Measurements from ENCODE around the gene TAF4B.

TAF4B gene

DNA sequence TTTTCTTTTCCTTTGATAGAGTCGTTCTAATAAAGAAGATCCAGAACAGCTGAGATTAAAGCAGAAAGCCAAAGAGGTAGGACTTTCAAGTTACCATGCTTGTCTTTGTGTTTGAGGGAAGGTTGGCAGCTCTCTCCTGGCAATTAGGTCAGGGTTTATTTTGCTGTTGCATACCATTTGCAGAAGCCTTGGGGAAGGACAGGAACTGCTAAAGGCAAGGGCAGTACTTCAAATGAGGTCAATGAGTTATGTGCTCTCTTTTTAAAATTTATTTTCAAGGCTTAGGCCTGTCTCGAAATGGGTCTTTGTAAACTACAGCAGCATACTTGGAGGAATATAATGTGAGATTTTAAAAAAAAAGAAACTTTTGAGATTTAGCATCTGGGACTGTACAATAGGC, 108.9 kb downstream of the TAF4B start:
- TF ChIP-seq EGR1 (IDR thresholded peaks at IDR 0.05) (no peak), CEBPB (IDR thresholded peaks at IDR 0.05) (no peak), TCF12 (IDR thresholded peaks at IDR 0.05; ENCODE audit: low read depth) (no peak), EP300 (IDR thresholded peaks at IDR 0.05; ENCODE audit: borderline replicate concordance) (no peak), CREB1 (IDR thresholded peaks at IDR 0.05; ENCODE audit: low read depth) (no peak), TAF1 (IDR thresholded peaks at IDR 0.05; ENCODE audit: low read depth) (no peak), FOXM1 (IDR thresholded peaks at IDR 0.05; ENCODE audit: borderline replicate concordance, low read depth) (no peak), NFIC (IDR thresholded peaks at IDR 0.05) (no peak), ZBTB7A (IDR thresholded peaks at IDR 0.05; ENCODE audit: low read depth) (no peak), RAD21 (IDR thresholded peaks at IDR 0.05; ENCODE audit: low read depth) (no peak), YY1 (IDR thresholded peaks at IDR 0.05; ENCODE audit: low read depth) (no peak)
- TF ChIP-seq, protein P1, sequence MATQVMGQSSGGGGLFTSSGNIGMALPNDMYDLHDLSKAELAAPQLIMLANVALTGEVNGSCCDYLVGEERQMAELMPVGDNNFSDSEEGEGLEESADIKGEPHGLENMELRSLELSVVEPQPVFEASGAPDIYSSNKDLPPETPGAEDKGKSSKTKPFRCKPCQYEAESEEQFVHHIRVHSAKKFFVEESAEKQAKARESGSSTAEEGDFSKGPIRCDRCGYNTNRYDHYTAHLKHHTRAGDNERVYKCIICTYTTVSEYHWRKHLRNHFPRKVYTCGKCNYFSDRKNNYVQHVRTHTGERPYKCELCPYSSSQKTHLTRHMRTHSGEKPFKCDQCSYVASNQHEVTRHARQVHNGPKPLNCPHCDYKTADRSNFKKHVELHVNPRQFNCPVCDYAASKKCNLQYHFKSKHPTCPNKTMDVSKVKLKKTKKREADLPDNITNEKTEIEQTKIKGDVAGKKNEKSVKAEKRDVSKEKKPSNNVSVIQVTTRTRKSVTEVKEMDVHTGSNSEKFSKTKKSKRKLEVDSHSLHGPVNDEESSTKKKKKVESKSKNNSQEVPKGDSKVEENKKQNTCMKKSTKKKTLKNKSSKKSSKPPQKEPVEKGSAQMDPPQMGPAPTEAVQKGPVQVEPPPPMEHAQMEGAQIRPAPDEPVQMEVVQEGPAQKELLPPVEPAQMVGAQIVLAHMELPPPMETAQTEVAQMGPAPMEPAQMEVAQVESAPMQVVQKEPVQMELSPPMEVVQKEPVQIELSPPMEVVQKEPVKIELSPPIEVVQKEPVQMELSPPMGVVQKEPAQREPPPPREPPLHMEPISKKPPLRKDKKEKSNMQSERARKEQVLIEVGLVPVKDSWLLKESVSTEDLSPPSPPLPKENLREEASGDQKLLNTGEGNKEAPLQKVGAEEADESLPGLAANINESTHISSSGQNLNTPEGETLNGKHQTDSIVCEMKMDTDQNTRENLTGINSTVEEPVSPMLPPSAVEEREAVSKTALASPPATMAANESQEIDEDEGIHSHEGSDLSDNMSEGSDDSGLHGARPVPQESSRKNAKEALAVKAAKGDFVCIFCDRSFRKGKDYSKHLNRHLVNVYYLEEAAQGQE (IDR thresholded peaks at IDR 0.05; ENCODE audit: low read depth), result no peak
- TF ChIP-seq, protein P2, sequence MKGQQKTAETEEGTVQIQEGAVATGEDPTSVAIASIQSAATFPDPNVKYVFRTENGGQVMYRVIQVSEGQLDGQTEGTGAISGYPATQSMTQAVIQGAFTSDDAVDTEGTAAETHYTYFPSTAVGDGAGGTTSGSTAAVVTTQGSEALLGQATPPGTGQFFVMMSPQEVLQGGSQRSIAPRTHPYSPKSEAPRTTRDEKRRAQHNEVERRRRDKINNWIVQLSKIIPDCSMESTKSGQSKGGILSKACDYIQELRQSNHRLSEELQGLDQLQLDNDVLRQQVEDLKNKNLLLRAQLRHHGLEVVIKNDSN (IDR thresholded peaks at IDR 0.05), result no peak
- TF ChIP-seq, protein P3, sequence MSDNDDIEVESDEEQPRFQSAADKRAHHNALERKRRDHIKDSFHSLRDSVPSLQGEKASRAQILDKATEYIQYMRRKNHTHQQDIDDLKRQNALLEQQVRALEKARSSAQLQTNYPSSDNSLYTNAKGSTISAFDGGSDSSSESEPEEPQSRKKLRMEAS (IDR thresholded peaks at IDR 0.05), result no peak

DNA sequence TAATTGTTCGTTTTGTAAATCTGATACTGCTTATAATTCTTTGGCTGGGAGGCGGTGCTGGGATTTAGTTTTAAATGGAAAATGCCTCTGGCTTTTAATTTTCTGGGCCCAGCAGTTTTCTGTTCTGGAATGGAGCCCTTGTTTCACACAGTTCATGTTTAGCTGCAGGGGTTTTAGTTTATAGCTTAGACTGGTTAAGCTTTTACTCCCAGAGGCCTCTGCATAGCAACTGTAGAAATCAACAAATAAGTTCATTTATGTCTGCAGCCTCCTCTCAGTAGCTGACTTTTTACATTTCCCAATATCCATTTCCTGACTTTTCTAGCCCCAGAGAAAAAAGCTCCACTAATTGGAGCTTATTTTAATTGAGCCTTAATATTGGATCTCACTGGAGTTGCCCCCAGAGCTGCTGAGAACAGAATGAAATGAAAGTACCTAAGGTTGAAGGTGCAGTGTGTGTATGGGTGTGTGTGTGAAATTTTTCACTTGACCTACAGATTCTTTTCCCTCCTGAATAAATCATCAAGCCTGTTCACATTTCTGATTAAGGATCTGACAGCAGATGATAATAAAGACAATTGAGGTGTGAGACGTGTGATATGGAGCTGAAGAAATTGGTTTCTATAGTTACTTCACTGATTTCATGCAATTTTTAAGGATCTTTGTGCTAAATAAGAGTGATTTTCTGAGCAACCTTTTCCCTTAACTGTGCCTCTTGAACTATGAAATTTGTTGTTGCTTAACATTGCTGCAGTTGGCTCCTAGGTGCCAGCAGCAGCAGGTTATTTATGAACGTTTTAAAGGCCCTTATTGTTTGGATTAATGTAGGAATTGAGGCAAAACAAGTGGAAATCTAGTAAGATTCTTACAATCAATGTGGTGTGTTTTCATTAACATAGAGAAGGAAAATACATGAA, 109.6 kb downstream of the TAF4B start:
- no peak for TF ChIP-seq TAF1 (IDR thresholded peaks at IDR 0.05; ENCODE audit: low read depth)
- no peak for TF ChIP-seq TCF12 (IDR thresholded peaks at IDR 0.05; ENCODE audit: low read depth)
- no peak for TF ChIP-seq ZBTB7A (IDR thresholded peaks at IDR 0.05; ENCODE audit: low read depth)
- TF ChIP-seq CEBPB (IDR thresholded peaks at IDR 0.05), result no peak
- TF ChIP-seq RAD21 (IDR thresholded peaks at IDR 0.05; ENCODE audit: low read depth), result no peak
- TF ChIP-seq, protein P1 (IDR thresholded peaks at IDR 0.05; ENCODE audit: low read depth), result no peak
- TF ChIP-seq EP300 (IDR thresholded peaks at IDR 0.05; ENCODE audit: borderline replicate concordance), result no peak
- TF ChIP-seq, protein P3 (IDR thresholded peaks at IDR 0.05), result no peak
- TF ChIP-seq TEAD4 (IDR thresholded peaks at IDR 0.05), result no peak
- no peak for TF ChIP-seq EGR1 (IDR thresholded peaks at IDR 0.05)
- no peak for TF ChIP-seq CREB1 (IDR thresholded peaks at IDR 0.05; ENCODE audit: low read depth)
- no peak for TF ChIP-seq NFIC (IDR thresholded peaks at IDR 0.05)
- TF ChIP-seq, protein P2 (IDR thresholded peaks at IDR 0.05), result no peak
- TF ChIP-seq FOXM1 (IDR thresholded peaks at IDR 0.05; ENCODE audit: borderline replicate concordance, low read depth), result no peak

DNA sequence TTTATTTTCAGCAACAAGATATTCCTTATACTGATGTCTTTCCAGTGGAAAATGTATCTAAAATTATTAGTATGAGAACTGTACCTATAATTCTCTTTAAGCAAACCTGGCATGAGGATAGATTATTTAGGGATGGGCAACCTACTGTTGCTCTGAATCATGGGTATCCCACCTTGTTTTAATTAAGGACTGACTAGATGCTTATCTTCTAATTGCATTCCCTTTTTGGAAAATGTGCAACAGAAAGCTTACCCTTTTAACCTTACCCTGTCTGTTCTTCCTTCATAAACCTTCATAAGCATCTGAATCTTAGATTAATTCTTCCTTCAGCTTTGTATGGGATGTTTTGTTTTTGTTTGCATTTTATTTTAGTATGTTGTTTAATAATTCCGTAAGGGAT, 110.3 kb downstream of the TAF4B start:
- TF ChIP-seq EGR1 (IDR thresholded peaks at IDR 0.05) (no peak), NFIC (IDR thresholded peaks at IDR 0.05) (no peak), TAF1 (IDR thresholded peaks at IDR 0.05; ENCODE audit: low read depth) (no peak), ZBTB7A (IDR thresholded peaks at IDR 0.05; ENCODE audit: low read depth) (no peak), TCF12 (IDR thresholded peaks at IDR 0.05; ENCODE audit: low read depth) (no peak), CREB1 (IDR thresholded peaks at IDR 0.05; ENCODE audit: low read depth) (no peak), YY1 (IDR thresholded peaks at IDR 0.05; ENCODE audit: low read depth) (no peak), TEAD4 (IDR thresholded peaks at IDR 0.05) (no peak), EP300 (IDR thresholded peaks at IDR 0.05; ENCODE audit: borderline replicate concordance) (no peak), RAD21 (IDR thresholded peaks at IDR 0.05; ENCODE audit: low read depth) (no peak), CEBPB (IDR thresholded peaks at IDR 0.05) (no peak), FOXM1 (IDR thresholded peaks at IDR 0.05; ENCODE audit: borderline replicate concordance, low read depth) (no peak)
- TF ChIP-seq, protein P2 (IDR thresholded peaks at IDR 0.05), result no peak
- TF ChIP-seq, protein P3 (IDR thresholded peaks at IDR 0.05), result no peak
- TF ChIP-seq, protein P1 (IDR thresholded peaks at IDR 0.05; ENCODE audit: low read depth), result no peak
